Hematopoietic multipotent progenitor cell treated with erythropoietin and hydrocortisone succinate and interleukin-3 and kit ligand, for 6 days (in vitro differentiated cells): Measurements from ENCODE around the gene GRIA4.

Experiments used
- DNase-seq: peaks from one replicate; pipeline ENCODE4 v3.0.0-alpha.2; 2015

Gene GRIA4

DNA sequence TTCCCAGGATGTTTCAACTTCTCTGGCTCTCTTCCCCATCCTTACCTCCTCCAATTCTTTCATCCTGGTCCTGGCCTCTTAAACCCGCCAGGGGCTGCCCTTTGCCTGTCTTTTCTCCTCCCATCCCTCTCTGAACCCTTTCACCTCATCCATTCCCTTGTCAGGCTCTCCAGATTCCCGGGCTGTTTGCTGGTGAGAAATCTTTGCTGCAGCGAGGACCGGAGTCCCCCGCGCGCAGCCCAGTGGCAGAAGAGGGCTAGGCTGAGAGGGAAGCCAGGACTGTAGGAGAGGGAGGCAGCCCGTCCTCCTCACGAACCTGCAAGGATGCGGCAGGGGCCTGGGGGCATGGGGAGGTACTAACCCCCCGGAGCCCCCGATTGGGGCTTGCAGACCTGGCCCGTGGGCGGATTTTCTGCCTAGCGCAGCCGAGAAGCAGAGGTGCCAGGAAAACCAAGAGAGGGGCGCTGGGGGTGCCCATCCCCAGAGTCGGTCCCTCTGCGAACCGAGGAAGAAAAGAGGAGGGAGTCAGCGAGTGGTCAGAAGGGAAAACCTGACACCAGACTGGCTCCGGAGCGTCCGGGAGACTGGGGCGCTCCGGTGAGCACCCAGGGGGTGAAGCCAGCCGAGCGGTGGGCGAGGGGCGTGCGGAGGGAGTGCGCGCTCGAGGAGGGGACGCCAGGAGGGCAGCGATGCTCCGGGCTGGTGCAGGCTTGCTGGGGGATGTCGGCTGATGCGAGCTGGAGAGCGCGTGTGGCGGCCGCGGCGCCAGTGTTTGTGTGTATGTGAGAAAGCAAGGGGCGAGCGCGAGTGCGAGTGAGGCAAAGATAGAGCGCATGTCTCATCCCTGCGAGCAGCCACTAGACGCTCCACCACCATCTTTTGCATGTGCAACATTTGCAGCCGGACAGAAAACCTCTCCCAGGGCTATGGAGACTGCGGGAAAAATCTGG lies at the start of gene GRIA4:
Gene GRIA4, plus strand, starts transcription at position 242 of the 950 bp plus-strand sequence. CDS start 925 bp downstream, outside the sequence.
- peak; percentile 8 for DNase-seq

DNA sequence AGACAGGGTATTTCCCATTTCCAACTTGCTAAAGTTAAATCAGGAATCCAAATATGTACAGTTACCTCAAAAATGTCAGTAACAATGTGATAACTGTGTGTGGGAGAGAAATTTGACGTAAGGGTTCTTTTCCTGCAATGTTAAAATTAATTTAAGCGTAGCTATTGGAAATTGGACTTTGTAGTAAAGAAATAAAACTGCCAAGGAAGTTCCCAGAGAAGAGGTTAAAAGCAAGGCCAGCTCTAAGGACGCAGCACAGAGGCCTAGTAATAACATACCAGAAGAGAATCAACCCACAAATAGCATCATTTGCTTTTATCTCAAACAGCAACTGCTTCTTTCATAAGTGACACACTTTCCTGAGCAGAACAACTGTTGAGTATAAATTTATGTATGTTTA lies 36.8 kb upstream of the GRIA4 start:
- DNase-seq: no peak

DNA sequence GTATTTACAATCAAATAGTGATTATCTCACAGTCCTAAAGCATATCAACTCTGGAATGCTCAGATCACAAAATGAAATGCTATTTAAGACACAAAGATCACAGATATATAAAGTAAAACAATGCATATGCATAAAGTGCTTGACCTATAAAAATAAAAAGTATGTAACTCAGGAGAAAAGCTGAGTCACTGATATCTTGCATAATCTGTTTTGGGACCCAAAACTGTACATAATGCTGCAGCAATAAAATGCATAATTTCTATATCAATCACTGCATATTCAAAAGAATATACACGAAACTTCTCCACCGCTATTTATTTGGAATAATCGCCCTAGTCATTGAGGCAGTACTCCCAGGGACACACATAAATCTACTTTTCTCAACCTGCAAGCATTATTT lies 34.9 kb upstream of the GRIA4 start:
- no peak for DNase-seq

DNA sequence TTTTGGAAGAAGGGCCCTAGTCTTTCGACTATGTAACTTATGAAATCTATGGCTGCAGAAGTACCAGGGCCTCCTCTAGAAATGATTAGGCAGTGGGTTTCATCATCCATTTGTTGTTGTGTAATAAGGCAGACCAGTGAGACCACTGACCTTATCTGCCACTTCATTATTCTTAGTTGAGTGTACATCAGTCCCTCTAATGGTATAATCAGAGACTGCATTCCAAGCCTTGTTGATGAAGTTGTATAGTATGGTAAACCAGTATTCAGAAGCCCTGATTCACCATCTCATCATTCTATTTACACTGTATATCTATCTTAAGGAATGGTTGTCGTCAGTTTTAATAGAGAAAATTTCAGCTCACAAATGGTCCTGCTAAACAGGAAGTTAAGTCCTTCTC lies 32.2 kb upstream of the GRIA4 start:
- DNase-seq: peak; percentile 47

DNA sequence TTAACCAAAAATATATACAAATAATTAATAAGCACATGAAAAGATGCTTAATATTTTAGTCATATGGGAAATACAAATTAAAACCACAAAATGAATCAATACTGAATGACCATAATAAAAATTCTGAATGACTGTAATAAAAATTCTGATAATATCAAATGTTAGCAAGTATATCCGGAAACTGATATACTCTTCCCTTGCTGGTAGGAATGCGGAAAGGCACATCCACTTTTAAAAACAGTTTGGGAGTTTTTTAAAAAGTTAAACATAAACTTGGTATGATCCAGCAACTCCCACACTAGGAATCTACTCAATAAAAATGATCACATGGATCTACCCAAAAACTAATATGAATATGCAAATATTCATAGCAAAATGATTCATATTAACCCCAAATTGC lies 30.8 kb upstream of the GRIA4 start:
- no peak for DNase-seq

DNA sequence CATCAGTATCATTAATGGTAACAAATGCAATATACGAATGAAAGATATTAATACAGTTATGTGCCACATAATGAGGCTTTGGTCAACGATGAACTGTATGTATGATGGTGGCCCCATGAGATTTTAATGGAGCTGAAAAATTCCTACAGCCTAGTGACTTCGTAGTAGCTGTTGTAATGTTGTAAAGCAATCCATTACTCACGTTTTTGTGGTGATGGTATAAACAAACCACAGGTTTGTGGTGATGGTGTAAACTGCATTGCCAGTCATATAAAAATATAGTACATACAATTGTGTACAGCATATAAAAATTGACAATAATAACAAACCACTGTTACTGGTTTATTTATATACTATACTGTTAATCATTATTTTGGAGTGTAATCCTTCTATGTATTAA lies 27.4 kb upstream of the GRIA4 start:
- no peak for DNase-seq

DNA sequence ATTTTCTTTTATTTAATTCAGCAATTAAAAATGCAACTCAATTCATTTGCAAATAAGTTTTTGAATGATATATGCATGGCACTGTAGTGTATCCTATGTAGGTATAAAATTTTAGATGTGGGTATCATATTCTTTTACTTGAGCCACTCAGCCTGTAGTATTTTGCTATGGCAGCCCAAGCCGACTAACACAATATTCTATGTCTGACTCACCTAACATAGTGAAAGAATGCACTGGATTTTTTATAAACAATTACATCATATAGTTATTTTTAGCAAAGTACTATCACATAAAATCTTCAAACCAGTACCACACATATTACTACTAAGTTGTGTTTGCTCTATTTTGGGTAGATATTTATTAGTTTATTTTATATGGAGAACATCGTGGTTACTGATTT lies 21.9 kb upstream of the GRIA4 start:
- DNase-seq: no peak

DNA sequence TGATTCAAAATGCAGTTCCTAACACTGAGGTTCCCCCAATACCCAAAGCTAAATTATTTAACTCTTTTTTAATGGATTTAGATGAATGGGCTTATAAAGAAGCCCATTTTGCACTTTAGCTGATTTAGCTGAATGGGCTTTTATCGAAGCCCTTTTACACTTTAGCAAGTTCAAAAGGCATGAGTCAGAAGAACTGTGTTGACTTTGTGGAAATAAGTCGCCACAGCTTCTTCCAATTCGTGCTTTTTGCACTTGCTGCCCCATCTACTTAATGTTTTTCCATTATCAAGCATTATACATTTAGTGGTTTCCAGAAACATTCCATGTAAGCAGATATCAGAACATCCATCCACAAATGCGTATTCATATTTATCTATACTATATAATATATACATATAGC lies 20.5 kb upstream of the GRIA4 start:
- DNase-seq: no peak

DNA sequence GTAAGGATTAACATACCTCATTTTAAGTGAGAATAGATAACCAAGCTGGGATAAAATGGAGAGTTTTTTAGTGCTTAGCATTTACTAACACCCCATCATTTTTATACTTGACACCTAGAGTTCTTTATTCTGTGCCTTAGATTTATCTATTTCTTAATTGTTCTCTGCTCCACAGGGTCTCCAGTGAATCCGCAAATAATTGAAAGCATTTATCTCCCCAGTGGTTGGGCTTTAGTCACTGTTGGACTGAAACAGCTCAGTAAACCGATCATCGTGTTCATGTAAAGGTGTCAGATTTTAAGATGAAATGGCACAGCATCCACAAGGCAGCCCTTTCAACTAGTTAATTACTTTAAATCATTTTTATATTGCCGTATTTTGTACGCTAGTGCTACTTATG lies 17.8 kb upstream of the GRIA4 start:
- DNase-seq: no peak

DNA sequence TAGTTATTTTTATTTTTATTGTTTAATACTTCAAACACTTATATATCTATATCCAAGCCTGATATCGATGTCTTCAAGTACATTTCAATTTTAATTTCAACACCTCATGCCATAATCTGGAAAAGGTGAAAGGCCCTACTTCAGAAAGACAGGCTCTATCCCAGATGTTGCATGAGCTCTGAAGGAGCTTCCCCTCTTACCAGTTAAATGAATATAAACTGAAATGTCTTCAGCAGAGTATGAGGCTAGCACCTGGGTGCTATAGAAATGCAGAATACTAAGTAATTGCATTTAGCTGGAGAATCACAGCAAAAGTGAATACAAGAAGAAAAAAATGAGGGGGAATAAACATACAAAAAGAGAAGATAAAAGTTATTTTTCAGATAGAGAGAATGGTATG lies 11.5 kb upstream of the GRIA4 start:
- no peak for DNase-seq

DNA sequence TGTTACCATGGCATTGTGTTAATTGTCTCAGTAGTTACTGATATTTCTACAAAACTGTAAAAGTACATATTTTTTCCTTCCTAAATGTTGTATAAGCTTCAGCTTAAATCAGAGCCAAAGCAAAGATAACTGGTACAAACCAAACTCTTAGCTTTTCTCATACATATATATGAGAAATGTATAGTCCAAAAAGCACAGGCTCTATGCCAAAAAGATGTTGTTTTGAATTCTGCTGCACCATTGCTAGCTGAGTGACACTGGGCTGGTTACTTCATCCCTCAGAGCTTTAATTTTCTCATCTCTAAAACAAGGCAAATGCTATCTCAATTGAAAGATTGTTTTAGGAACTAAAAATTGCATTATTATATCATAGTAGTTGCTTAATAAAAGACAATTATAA lies 6.7 kb upstream of the GRIA4 start:
- DNase-seq: no peak

DNA sequence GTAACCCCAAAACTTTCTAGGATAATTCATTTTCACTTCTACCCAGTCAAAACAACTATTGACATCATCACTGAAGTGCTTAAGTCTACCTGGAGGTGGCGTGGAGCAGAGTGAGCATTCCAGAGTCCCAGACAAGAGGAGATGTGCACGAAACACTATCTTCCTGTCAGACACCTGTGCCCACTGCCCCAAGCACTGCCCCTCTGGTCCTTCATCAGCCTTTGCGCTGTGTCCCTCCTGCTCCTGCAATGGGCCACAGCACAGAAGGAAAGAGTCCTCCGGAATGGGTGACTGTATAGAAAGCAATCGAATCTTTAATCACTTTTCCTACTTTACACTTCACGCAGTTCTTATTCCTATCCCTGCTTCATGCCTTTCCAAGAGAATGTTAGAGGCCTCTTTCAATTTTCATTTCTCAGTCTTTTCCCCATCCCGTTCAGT lies 512 bp upstream of the GRIA4 start:
- DNase-seq: peak; percentile 40

DNA sequence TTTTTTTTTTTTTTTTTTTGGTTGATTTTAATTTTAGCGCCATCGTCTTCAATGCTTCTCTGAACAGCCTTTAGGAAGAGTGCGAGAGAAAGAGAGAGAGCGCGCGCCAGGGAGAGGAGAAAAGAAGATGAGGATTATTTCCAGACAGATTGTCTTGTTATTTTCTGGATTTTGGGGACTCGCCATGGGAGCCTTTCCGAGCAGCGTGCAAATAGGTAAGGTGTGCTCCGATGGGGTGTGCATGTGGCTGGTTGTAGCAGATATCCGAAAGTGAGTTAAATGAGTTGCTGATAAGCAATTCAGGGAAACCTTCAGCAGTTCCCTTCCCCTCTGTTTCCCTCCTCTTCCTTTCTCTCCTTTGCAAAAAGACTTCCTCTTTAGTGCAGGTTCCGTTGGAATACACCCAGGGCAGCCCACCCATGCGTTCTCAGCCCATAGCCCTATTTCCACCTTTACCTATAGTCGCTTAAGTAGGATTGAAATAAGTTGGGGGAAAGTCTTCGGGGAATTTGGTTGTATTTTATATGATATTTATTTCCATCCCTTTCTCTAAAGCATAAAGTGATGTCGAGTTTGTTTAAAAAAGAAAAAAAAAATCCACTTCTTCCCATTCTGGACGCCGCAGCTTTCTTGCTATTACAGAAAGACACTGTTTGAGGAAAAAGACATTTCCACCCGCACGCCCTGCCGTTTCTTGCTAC lies 1.1 kb downstream of the GRIA4 start:
- no peak for DNase-seq

DNA sequence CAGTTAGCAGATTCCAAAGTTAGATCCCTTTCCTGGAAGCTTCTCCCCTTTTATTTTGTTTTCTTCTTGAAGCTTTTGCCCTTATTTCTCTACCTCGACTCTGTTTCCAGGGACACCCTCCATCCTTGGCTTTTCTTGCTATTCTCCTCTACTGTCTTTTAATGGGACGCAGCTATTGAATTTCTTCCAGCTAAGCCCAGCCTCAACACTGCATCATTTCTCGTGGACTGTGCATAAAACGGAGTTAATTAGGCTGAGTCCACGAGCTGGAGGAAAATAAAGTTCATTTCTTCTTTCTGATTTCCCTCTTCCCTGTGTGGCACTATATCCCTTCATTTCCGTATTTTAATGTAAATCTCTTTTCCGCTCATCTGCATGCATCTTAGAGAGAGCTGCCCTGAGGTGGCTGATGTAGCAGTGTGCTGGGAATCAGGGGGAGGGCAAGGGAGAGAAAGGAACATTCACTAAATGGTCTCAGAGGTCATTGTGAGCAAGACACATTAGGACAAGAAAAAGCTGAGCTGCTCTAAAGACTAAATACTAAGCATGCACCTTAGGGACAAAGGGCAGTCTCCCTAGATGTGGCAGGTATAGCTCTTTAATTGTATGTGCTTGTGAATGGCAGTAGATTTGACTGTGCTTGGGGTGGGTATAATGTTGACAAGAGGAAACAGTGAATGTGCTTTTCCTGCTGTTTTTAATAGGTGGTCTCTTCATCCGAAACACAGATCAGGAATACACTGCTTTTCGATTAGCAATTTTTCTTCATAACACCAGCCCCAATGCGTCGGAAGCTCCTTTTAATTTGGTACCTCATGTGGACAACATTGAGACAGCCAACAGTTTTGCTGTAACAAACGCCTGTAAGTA lies 1.9 kb downstream of the GRIA4 start:
- no peak for DNase-seq

DNA sequence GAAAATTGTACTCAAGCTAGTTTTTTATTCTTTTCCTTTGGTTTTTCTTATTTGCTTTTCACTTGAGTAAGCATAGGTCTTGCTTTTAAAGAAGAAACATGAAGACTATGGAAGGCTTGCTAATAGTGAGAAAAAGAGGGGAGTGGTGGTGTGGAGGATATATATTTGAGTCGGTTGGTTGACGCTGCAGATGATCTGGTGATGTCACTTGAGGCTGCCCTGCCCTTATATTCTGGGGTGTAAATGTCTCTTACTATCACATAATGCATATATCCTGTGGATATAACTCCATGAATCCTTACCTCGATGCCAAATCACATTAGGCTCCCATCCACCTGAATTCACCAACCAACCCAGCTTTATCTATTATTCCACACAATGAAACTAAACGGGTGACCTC lies 2.9 kb downstream of the GRIA4 start:
- DNase-seq: no peak

DNA sequence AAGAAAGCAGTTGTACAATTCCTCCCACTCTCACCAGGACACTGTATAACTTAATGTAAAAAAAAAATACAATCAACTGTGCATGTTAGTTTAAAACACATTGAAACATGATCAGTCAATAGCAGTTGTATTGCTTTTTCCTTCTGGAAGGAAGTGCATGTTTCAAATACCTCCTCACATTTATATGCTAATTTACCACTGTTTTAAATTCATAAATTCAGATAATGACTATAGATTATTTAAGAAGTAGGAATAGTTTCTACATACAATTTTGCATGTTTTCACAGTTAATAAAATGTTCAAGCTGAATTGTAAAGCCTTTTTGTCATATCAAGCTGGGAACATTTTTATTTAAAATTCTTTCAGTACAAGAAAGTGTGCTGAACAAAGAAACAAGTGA lies 3.3 kb downstream of the GRIA4 start:
- DNase-seq: no peak

DNA sequence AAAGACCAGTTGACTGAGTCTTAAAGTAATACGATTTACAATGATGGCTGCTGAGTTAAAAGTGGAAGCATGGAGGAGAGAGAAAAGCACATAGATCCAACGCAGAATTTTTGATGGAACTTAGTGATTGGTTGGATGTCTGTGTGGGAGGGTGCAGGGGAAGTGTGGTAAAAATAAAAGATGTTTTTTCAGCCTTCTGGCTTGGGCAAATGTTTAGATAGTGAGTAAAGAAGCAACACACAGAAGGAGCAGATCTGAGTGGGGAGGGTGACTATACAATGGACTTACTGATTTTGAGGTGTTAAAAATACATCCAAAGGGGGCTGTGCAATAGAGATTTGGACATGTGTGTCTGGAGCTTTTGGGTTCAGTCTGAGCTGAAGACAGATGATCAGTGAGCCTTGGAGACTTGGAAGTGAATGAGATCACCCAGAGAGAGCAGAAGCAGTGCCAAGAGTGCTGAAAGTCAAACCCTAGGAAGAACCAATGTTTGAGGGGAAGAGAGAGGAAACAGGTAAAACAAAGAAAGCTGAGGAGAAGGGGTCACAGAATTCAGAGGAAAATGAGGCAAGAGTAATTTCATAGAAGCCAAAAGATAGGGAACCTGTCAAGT lies 8.6 kb downstream of the GRIA4 start:
- DNase-seq: no peak

DNA sequence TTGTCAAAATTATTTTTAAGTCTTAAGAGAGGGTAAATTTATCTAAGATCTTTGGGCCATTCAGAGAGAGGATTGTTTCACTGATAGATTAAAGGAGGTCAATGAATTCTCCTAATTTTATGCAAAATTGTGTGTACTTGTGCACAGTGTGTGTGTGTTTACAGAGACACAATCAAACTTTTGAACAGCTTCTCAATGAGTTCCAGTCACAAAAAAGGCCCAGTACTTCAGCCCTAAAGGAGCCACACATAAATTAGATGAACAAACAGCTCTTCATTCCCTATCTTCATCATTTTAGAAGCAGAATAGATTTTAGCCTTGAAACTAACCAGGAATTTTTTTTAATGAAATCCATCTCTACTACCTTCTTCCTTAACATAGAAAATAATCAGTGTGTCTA lies 9.7 kb downstream of the GRIA4 start:
- no peak for DNase-seq

DNA sequence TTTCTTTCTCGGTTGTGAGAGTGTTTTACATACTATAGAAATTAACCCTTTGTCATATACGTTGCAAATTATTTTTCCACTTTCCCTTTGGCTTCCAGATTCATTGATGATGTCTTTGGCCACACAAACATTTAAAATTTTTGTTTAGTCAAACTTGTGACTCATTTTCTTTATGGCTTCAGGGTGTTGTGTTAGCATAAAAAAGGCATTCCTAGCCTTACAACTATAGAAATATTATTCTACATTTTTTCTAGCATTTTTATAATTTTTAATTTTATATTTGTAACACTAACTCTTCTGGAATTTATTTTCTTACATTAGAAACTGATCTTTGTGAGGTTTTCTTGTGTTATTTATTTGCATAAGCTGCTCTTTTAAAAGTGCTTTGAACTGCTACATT lies 12.1 kb downstream of the GRIA4 start:
- DNase-seq: no peak

DNA sequence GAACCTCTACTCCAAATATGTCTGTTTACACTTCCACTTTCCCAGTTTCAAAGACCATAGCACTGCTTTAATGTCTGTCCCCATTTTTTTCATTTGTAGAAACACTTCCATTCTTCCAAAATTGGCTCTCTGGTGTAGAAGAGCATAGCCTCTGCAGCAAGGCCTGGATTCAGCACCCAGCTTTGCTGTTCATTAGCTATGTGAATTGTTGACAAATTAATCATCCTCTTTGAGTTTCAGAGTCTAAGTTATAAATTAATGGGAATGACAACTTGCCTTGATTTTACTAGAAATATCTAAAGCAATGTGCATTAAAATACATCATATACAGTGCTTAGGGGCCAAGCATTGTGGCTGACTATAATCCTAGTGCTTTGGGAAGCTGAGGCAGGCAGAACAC lies 22.4 kb downstream of the GRIA4 start:
- no peak for DNase-seq

DNA sequence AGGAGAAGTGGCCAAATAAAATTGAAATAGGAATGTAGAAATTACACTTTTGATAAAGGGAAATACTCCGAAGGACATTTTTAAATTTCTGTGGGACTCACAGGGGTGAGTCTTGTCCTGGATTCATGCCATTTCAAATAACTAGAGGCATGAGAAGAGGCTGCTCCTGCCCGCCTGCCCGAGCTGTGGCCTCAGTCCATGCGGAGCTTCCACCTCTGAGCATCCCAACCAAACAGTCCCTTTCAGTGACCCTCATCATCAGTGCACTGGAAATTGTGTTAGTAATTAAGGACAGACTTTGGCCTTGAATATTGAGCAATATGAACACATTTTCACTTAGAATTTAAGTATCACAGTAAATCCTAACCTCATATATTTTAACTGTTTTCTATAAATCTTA lies 25.6 kb downstream of the GRIA4 start:
- DNase-seq: no peak

DNA sequence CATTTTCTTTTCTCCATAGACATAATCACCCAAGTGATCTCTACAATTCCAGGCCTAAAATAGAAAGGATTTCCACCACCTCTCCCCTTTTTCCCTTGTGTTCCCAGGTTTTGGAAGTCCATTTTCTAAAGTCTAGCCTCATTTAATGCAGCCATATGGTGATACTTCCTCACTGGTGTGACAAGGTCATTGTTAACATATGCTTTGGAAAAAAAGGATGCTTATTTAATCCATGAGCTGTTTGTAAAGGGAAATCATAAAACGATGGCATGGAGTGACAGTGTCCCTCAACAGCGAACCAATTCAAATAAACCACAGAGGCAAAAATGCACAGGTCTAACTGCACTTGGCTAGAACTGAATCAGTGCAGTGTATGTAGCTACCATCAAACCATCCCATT lies 26.6 kb downstream of the GRIA4 start:
- no peak for DNase-seq

DNA sequence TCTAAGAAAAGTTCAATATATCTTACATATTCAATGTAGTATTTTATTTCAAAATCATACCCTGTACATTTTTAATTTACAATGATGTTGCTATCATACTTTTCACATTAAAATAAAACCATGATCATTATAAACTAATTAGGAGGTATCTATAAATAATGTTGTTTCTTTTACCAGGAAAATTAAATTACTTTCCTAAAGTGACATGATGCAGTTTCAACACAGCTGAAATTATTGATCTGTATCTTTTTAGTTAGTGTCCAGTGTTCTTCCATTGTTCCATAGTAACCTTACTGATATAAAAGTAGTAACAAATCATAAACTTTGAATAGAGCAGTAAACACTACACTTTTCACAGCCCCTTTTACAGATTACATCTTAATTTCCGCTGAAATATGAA lies 29.7 kb downstream of the GRIA4 start:
- no peak for DNase-seq
